Nucleus accumbens (tissue), 56 donors: ENCODE data around the gene RASD1.
"Not testable (repeated sequence)": the region's sequence is repeated elsewhere in the genome, so short reads cannot be mapped to it uniquely, and the experiment has no call there.

Experiments
- DNase-seq, 56 donors: peaks; one replicate each; lab custom pipeline; 2025; lab: John Stamatoyannopoulos, UW

Gene RASD1

GRCh38 chr17:17499402-17500145, 3.4 kb upstream of the RASD1 start:
- no peak for DNase-seq

GRCh38 chr17:17498606-17499301, 2.6 kb upstream of the RASD1 start:
- no peak for DNase-seq

DNA sequence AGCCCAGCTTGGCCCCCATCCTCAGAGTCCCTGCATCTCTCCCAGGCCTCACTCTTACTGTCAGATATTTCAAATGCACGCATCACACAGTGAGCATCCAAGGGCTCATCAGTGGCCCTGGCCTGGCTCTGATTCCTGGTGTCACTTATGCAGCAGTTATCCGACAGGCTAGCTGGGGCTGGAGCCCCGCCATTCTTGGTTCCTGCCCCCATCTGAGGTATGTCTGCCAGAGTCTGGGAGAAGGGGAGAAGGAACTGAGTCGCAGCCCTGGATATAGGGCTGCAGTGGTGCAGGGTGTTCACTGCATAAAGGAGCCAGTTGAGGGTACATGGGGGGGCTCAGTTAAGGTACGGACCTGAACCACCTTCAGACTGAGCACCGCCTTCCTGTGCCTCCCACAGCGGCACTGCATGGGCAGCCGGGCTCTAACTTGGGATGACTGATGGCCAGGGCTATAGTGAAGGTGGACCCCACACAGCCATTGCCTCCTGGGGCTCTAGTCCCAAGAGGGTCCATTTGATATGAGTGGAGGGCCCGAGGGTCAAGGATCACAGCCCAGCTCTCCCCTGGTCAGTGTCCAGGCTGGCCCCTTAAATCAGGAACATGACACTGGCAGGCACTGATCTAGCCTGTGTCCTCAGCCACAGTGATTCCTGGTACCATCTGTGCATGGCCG, 1.8 kb upstream of the RASD1 start:
- DNase-seq, result no peak

DNA sequence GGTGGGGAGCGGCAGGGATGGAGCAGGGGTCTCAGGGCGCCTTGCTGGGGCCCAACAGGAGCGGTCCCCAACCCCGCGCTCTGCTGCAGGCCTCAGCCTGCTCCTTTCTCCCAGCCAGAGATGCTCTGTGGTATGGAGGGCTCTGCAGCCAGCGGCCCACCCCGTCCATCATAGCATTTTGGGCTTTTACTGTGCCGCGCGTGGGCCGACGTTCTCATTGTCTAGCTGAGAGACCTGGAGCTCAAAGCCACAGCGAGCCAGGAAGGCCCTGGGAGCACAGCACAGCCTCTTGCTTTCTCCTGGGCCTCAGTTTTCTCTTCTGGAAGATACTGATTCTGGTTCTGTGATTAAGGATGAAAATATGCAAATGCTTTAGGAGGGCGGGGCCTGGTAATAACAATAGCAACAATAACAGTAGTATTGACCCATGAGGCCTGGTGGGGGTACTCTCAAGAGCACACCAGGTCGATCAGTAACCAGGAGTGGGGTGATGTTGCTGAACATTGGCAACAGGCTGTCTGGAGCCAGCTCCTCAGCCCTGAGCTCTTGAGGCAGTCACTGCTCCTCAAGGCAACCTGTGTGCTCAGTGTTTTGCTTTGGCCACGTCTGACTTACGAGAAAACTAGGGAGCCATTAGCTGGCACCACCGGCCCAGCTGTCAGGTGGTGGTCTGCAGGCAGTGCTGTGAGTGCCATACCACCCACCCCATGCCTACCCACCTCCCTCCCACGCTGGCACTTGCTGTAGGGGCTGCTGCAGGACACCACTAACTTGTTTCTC, 1.1 kb upstream of the RASD1 start:
- no peak for DNase-seq

- DNase-seq, result peak in 14 of 56 donors; percentile 45 to 78 (median 56)
These were observed 533 bp downstream of the RASD1 start for GRCh38 chr17:17495536-17496188.

- DNase-seq, result peak in 27 of 56 donors; percentile 10 to 65 (median 46)
These were observed 1.2 kb downstream of the RASD1 start for GRCh38 chr17:17494870-17495535.

DNA sequence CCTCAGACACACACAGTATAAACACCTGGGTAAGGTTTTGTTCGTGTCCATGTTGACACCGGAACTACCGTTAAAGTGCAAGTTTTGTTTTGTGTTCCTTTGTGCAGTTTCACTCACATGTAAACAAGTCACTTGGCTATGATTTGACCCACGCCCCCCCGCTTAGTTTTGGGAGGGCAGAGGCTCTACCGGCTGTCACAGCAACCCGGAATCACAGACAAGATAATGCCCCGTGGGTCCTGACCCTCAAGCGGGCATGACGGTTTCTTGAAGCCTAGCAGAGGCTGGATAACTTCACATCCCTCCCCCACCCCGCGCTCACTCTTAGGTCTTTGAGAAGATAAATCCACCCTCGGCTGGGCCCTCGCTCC, 1.7 kb downstream of the RASD1 start:
- DNase-seq, result peak in 2 of 56 donors; percentile 55 to 57

- no peak for DNase-seq
These were observed 2.2 kb downstream of the RASD1 start for GRCh38 chr17:17493986-17494466.

- peak in 7 of 56 donors; percentile 12 to 41 (median 24) for DNase-seq
These were observed 2.8 kb downstream of the RASD1 start for GRCh38 chr17:17493249-17493985.

DNA sequence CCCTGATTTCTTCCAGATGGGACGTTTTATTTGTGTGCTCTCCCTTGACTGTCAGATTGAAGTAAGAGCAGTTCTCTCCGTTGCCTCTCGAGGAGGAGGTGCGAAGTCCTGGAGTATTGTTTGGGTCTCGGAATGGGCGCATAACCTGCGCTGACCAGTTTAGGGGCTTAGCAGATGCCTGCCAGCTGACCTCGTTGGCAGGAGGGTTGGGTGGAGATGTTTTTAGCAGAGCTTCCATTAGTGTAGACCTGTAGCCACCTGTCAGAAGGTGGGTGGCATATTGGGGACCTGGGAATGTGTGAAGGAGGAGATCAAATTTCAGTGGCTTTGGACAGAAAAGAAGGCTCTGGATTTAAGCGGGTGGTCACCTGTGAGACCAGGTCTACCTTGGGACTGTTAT, 3.6 kb downstream of the RASD1 start:
- no peak for DNase-seq

DNA sequence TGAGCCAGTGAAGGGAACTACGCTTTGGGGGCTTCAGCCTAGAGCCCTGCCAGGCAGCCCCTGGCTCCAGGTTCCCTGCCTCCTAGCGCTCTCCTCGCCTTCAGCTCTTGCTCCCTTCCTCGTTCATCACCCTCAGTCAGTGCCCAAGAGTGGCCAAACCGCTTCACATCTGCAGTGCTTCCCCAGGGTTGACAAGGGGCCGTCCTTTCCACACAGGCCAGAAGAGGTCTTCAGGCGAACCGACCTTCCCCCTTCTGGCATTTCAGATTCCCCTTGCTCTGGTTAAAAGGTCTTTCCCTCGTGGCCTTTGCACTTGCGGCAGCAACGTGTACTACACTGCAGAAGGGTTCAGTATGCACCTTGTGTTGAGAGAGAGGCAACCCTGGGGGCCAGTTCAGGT, 4.1 kb downstream of the RASD1 start:
- DNase-seq, result no peak

GRCh38 chr17:17491546-17491988, 4.6 kb downstream of the RASD1 start:
- DNase-seq, result peak in 18 of 56 donors; percentile 22 to 67 (median 34)

GRCh38 chr17:17491031-17491471, 5.1 kb downstream of the RASD1 start:
- DNase-seq, result peak in 11 of 56 donors; percentile 19 to 58 (median 41)

- DNase-seq, result no peak
These were observed 8.2 kb downstream of the RASD1 start for GRCh38 chr17:17487998-17488397.

- not testable (repeated sequence) for DNase-seq
These were observed 9.8 kb downstream of the RASD1 start for GRCh38 chr17:17486416-17486815.

GRCh38 chr17:17485420-17485819, 10.8 kb downstream of the RASD1 start:
- DNase-seq, result no peak

- DNase-seq, result peak in 20 of 56 donors; percentile 22 to 84 (median 69)
These were observed 11.7 kb downstream of the RASD1 start for GRCh38 chr17:17484451-17484899.

DNA sequence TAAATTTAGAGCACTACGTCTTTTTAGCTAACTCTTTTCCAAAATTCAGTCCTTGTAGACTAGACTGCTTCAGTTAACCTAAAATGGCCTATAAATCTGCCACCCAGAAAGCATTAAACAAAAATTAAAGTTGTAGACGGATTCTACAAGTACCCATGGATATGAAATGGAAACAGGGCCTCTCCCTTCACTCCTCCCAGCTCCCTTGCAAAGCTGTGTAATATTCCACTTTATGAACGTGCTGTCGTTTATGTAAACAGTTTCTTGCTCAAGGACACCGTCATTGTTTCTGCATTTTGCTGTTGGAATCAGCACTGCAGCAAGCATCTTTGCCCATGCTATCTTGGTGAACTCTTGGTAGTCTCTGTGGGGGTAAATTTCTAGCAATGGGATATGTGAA, 14.3 kb downstream of the RASD1 start:
- no peak for DNase-seq
